DMS79 (cell line): ENCODE results near the gene SNX15.
A peak's percentile ranks its signal among the peaks of the same experiment; 100 is the strongest.
"Not testable (repeated sequence)": the region's sequence is repeated elsewhere in the genome, so short reads cannot be mapped to it uniquely, and the experiment has no call there.

ENCODE experiments used
- DNase-seq: peaks from one replicate; lab custom pipeline; 2025; lab: John Stamatoyannopoulos, UW

Gene SNX15

GRCh38 chr11:65014726-65015227 is 12.5 kb upstream of the SNX15 start:
- no peak for DNase-seq

DNA sequence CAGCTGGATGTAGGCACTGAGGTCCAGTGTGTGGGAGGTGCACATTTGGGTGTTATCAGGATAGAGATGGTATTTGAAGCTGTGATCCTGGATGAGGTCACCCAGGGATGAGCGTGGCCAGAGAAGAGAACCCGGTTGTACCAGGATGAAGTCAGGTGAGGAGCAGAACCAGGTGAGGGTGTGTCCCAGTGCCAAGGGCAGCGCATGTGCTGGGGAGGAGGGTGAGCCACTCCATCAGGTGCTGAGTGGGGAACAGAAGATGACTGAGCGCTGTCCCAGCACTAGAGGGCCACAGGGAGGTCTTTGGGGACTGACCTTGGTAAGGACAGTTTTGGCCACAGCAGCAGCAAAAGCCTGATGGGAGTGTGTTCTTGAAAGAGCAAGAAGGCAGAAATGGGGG is 10.5 kb upstream of the SNX15 start:
- no peak for DNase-seq

GRCh38 chr11:65017937-65018336 is 9.3 kb upstream of the SNX15 start:
- no peak for DNase-seq

GRCh38 chr11:65019824-65020223 is 7.4 kb upstream of the SNX15 start:
- DNase-seq: no peak

DNA sequence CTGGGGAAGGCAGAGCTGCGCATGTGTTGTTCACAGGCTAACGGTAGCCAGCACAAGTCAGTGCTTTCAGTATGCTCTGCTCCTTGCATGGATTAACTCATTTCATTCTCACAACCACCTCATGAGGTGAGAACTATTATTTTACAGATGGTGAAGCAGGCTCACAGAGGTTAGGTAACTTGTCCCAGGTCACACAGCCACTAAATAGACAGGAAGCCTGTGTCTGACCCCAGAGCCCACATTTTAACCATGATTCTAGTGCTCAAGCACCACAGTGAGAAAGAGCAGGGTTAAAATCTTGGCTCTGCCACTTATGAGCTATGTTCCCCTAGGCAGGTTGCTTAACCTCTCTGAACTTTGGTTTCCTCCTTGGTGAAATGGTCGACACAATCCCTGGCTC is 6.2 kb upstream of the SNX15 start:
- no peak for DNase-seq

DNA sequence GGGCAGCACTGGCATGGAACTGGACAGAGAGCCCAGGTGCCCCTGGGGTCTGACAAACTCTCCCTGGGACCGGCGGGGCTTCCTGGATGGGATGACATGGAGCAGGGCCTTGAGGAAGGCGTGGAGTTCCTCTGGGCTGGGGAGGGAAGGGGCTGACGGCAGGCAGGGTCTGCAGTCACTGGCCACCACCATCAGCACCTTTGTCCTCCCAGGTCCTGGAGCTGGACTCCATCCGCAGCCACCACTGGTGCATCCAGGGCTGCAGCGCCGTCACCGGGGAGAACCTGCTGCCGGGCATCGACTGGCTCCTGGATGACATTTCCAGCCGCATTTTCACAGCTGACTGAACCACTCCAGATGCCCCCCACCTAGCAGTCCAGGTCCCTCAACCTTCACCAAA is 5.7 kb upstream of the SNX15 start:
- no peak for DNase-seq

DNA sequence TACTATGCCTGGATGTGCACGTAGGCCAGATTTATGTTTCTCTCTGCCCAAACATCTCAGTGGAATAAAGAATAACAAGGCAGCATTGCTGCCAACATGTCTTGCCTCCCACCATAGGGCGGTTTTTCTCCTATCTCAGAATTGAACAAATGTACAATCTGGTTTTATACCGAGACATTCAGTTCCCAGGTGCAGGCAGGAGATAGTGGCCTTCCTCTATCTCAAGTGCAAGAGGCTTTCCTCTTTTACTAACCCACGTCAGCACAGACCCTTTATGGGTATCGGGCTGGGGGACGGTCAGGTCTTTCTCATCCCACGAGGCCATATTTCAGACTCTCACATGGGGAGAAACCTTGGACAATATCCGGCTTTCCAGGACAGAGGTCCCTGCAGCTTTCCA is 3.7 kb upstream of the SNX15 start:
- DNase-seq: not testable (repeated sequence)

DNA sequence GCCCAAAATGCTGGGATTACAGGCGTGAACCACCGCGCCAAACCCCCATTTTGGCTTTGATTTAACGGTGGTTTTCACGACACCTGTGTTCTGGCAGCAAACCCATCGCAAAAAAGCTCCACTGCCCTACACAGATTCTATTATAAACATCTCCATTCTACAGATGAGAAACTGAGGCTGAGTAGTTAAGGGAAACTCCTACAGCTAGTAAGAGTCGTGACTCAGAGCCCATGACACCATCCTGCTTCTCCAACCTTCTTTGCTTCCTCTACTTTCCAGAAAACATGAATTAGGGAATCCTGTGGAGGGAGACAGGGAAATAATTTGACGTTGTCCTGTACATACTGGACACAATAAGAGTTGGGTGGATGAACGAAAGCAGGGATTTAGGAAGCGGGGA is 429 bp upstream of the SNX15 start:
- DNase-seq: no peak

GRCh38 chr11:65032216-65032615 is 5.0 kb downstream of the SNX15 start:
- DNase-seq: no peak

DNA sequence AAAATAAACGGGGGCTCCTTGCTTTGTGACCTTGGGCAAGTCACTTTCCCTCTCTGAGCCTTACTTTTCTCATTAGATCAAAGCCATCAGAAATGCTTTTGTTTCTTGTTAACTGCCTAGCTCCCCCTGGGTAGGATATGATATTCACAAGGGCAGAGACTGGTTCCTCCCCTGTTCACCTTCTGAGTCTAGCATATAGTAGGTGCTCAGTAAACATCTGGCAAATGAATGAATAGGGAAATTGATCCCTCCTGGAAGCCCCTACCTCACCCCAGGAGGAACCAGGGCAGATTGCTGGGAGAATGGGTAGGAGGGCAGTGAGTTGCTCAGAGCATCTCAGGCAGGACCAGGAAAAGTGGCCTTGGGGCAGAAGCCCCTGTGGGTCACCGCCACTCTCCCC is 7.2 kb downstream of the SNX15 start:
- DNase-seq: no peak

DNA sequence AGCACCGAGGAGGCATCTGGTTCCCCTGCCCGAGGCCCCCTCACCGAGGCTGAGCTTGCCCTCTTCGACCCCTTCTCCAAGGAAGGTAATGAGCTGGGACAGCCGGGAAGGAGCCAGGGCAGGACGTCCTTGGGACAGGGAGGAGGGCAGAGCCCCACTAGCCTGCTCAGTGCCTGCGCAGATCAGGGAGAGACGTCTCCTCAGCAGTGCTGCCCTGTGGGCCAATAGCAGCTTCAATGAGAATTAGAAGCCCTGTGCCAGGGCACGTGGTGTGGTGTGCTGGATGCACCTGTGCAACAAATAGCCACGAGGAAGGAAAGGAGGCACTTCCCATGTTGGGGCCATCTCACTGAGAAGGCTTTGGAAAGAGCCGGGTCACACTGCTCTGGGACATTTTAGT is 8.3 kb downstream of the SNX15 start:
- no peak for DNase-seq

- no peak for DNase-seq
These were observed 9.7 kb downstream of the SNX15 start for GRCh38 chr11:65036931-65037330.

DNA sequence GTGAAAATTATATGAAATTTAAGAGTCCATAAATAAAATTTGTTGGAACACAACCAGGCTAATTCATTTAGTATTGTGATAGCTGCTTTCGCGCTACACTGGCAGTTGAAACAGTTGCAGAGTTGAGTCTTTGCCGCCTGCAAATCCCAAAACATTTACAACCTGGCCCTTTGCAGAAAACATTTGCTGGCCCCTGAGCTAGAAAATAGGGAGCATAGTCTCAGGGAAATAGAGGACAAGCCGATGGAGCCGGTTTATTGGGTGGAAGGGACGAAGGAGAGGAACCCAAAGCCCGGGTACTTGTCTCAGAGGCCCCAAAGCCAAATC is 13.2 kb downstream of the SNX15 start:
- no peak for DNase-seq

- DNase-seq: peak; percentile 97
These were observed 13.8 kb downstream of the SNX15 start, which contains the start of gene SAC3D1 for GRCh38 chr11:65040847-65041622. Gene SAC3D1 (plus strand): TSS chr11:65041210. CDS start chr11:65041293, 83 bp downstream.

DNA sequence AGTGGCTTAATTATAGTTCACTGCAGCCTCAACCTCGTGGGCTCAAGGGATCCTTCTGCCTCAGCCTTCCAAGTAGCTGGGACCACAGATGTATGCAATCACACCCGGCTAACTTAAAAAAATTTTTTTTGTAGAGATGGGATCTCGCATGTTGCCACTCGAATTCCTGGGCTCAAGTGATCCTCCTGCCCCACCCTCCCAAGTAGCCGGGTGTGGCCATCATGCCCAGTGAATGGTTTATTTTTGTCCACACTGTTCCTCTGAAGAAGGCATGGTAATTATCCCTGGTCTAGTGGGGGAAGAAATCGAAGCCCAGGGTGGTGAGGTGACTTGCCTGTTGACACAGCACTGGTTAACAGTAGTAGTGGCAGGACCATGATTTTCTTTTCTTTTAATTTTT is 15.7 kb downstream of the SNX15 start:
- DNase-seq: no peak

- no peak for DNase-seq
These were observed 16.8 kb downstream of the SNX15 start for GRCh38 chr11:65043881-65044501.

- no peak for DNase-seq
These were observed 17.8 kb downstream of the SNX15 start for GRCh38 chr11:65045061-65045460.

GRCh38 chr11:65045728-65046127 is 18.5 kb downstream of the SNX15 start:
- no peak for DNase-seq

DNA sequence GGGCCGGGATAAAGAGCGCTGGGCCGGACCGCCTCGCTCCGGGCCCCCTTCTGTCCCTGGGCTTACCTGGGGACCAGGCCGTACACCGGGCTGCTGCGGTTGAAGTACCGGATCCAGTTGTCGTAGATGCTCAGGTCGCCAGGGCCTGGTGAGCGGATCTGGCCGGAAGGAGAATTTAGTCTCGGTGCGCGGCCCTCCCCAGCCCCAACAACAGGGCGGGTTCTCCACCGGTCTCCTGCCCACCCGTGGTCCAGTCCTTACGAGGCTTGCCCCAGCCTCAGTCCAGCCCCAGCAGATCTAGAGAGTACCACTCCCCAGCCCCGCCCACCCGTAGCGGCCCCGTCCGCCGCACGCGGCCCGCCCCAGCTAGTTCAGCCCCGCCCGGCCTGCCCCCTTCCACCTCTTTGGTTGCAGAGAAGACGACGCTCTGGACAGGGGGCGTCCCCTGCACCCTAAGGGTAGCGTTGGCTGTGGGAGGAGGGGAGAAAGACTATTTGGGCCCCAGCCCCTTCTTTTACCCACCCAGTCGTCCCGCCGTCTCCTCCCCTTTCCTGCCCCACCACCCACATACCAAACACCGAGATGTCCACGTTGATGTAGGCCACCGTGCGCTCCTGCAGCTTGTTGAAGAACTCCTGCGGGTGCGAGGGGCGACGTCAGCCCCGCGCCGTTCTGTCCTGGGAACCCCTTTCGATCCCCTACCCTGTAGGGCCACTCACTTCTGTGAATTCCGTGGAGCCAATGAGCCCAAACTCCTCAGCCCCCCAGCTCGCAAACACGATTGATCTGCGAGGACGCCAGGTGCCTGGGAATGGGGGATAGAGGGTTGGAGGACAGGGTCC is 20.6 kb downstream of the SNX15 start:
- DNase-seq: no peak

GRCh38 chr11:65051398-65051858 is 24.2 kb downstream of the SNX15 start:
- no peak for DNase-seq

- DNase-seq: no peak
These were observed 26.7 kb downstream of the SNX15 start for GRCh38 chr11:65053827-65054508.

DNA sequence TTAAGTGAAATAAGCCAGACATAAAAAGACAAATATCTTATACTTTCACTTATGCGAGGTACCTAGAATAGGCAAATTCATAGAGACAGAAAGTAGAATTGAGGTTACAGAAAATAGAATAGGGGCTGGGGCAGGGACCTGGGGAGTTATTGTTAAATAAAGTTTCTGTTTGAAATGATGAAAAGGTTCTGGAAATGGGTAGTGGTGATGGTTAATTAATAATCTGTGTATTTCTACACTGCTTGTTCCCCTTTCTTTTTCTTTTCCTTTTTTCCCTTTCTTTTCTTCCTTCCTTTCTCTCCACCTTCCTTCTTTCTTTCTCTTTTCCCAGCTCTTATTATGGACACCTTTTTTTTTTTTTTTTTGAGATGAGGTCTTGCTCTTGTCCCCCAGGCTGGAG is 28.3 kb downstream of the SNX15 start:
- no peak for DNase-seq
